Muscle layer of colon (tissue), 2 donors: ENCODE data around the gene CPLX1.
"Not testable (repeated sequence)": the region's sequence is repeated elsewhere in the genome, so short reads cannot be mapped to it uniquely, and the experiment has no call there.

Experiments used
- H3K27ac ChIP-seq: one replicate; pipeline ENCODE4 v1.7.0; 2013; ENCODE audit warnings: low read depth, mild to moderate bottlenecking, low read length, moderate library complexity
- H3K27me3 ChIP-seq, 2 donors: one replicate each; pipeline ENCODE4 v1.7.0; 2013; ENCODE audit warnings: low read length in 2 of 2, mild to moderate bottlenecking in 2 of 2; ENCODE audit not compliant: insufficient read depth in 2 of 2, control insufficient read depth in 1 of 2
- H3K36me3 ChIP-seq: one replicate; pipeline ENCODE4 v1.7.0; 2013; ENCODE audit warnings: mild to moderate bottlenecking, low read length; ENCODE audit not compliant: insufficient read depth
- H3K4me1 ChIP-seq: one replicate; pipeline ENCODE4 v1.7.0; 2013; ENCODE audit warnings: mild to moderate bottlenecking, low read length; ENCODE audit not compliant: insufficient read depth
- H3K4me3 ChIP-seq, 2 donors: one replicate each; pipeline ENCODE4 v1.7.0; 2013; ENCODE audit warnings: low read length in 2 of 2, low read depth in 1 of 2, mild to moderate bottlenecking in 1 of 2, moderate library complexity in 1 of 2
- H3K9ac ChIP-seq: one replicate; pipeline ENCODE4 v1.7.0; 2013; ENCODE audit warnings: low read length
- H3K9me3 ChIP-seq: one replicate; pipeline ENCODE4 v1.7.0; 2013; ENCODE audit warnings: mild to moderate bottlenecking, low read length
- donor health status: abdominal sarcoma.
- donor health status: Adenocarcinoma of cecum.

CPLX1 gene

GRCh38 chr4:814312-814850, 11.5 kb downstream of the CPLX1 start:
- peaks cover 17% of the 10 kb centered on the region for H3K4me1 ChIP-seq
- no peak overlapping the region for H3K27ac ChIP-seq
- H3K4me3 ChIP-seq: no peak overlapping the region
- H3K9me3 ChIP-seq: no peaks in the 10 kb centered on the region
- H3K27me3 ChIP-seq: peaks cover 0 to 12% of the 10 kb centered on the region in 2 donors
- H3K9ac ChIP-seq: no peak overlapping the region
- H3K36me3 ChIP-seq: no peaks in the 10 kb centered on the region

DNA sequence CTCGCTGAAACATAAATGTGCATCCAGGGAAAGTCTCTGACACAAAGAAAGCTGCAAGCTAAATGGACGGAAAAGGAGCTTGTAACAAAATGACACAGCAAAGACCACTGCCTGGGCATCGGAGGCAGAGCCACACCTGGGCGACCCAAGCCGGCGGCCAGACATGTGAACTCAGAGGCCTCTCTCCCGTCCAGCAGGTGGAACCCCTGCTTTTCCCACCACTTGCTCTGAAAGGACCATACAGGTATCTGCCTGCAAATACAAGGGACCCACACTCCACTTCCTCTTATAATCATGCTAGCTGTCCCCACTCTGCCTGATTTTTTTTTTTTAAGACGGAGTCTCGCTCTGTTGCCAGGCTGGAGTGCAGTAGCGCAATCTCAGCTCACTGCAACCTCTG, 12.0 kb downstream of the CPLX1 start:
- no peak overlapping the region for H3K4me3 ChIP-seq
- H3K9ac ChIP-seq: no peak overlapping the region
- peaks cover 17% of the 10 kb centered on the region for H3K4me1 ChIP-seq
- no peak overlapping the region for H3K27ac ChIP-seq
- H3K27me3 ChIP-seq: peaks cover 0 to 11% of the 10 kb centered on the region in 2 donors
- H3K9me3 ChIP-seq: no peaks in the 10 kb centered on the region
- no peaks in the 10 kb centered on the region for H3K36me3 ChIP-seq

DNA sequence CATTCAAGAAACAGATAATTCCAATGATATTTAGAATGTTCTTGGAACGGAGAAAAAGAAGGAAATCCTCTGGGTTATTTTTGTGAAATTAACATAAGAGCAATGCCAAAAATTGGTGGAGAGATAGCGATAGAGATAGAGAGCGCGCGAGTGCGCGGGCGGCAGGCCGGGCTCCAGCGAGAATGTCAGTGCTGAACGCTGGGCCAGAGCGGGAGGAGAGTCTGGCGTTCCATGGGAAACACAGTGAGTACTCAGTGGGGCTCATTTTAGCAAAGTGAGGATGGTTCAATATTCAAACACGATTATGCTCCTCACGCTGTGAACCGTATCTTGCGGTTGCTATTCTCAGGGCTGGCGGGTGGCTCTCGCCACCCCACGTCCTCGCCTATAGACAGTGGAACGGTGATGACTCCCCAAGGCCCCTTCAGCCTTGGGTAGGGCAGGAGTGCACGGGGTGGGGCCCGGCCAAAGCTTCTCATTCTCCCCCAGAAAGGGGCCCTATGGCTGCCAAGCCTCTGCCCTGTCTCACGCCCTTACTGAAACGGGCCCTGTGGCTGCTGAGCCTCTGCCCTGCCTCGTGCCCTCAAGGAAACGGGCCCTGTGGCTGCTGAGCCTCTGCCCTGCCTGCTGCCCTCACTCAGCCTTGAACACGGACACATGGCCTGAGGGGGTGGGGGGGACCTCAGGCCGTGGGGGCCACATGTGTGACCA, 16.9 kb downstream of the CPLX1 start:
- Histone ChIP-seq H3K27ac (no peak overlapping the region), H3K9ac (no peak overlapping the region), H3K27me3 (no peaks in the 10 kb centered on the region), H3K9me3 (no peaks in the 10 kb centered on the region), H3K4me1 (no peaks in the 10 kb centered on the region), H3K36me3 (no peaks in the 10 kb centered on the region), H3K4me3 (no peak overlapping the region)

DNA sequence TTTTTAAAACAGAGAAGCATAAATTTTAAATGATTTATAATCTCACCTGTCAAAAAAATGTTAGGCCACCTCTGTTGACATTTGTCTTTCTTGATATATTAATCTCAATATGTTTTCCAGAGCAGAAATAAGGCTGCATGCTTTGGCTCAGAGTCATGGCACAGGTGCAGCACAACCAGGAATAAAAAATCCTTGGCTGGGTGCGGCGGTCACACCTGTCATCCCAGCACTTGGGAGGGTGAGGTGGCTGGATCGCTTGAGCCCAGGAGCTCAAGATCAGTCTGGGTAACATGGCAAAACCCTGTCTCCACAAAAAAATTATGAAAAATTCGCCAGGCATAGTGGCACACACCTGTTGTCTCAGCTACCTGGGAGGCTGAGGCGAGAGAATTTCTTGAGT, 18.1 kb downstream of the CPLX1 start:
- no peaks in the 10 kb centered on the region for H3K27me3 ChIP-seq
- H3K9me3 ChIP-seq: no peaks in the 10 kb centered on the region
- no peaks in the 10 kb centered on the region for H3K36me3 ChIP-seq

DNA sequence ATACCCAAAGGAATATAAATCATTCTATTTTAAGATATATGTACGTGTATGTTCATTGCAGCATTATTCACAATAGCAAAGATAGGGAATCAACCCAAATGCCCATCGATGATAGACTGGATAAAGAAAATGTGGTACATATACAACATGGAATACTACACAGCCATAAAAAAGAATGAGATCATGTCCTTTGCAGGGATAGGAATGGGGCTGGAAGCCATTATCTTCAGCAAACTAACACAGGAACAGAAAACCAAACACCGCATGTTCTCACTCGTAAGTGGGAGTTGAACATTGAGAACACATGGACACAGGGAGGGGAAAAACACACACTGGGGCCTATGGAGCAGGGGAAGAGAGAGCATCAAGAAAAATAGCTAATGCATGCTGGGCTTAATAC, 18.9 kb downstream of the CPLX1 start:
- not testable (repeated sequence) for H3K27ac ChIP-seq, H3K4me1 ChIP-seq, H3K9ac ChIP-seq, H3K27me3 ChIP-seq, H3K4me3 ChIP-seq, H3K9me3 ChIP-seq, H3K36me3 ChIP-seq

More for the DNA sequence above, 18.1 kb downstream of the CPLX1 start:
- Histone ChIP-seq H3K4me3 (no peak overlapping the region), H3K27ac (no peak overlapping the region), H3K4me1 (no peaks in the 10 kb centered on the region), H3K9ac (no peak overlapping the region)

GRCh38 chr4:804804-805203, 21.1 kb downstream of the CPLX1 start:
- Histone ChIP-seq H3K9ac (no peak overlapping the region), H3K27me3 (no peaks in the 10 kb centered on the region), H3K4me3 (no peak overlapping the region), H3K9me3 (no peaks in the 10 kb centered on the region), H3K27ac (no peak overlapping the region), H3K4me1 (no peaks in the 10 kb centered on the region), H3K36me3 (no peaks in the 10 kb centered on the region)

- Histone ChIP-seq H3K27me3 (no peaks in the 10 kb centered on the region), H3K27ac (no peak overlapping the region), H3K9me3 (no peaks in the 10 kb centered on the region), H3K4me1 (no peaks in the 10 kb centered on the region), H3K4me3 (no peak overlapping the region), H3K36me3 (no peaks in the 10 kb centered on the region), H3K9ac (no peak overlapping the region)
These were observed 22.0 kb downstream of the CPLX1 start for GRCh38 chr4:803884-804283.

DNA sequence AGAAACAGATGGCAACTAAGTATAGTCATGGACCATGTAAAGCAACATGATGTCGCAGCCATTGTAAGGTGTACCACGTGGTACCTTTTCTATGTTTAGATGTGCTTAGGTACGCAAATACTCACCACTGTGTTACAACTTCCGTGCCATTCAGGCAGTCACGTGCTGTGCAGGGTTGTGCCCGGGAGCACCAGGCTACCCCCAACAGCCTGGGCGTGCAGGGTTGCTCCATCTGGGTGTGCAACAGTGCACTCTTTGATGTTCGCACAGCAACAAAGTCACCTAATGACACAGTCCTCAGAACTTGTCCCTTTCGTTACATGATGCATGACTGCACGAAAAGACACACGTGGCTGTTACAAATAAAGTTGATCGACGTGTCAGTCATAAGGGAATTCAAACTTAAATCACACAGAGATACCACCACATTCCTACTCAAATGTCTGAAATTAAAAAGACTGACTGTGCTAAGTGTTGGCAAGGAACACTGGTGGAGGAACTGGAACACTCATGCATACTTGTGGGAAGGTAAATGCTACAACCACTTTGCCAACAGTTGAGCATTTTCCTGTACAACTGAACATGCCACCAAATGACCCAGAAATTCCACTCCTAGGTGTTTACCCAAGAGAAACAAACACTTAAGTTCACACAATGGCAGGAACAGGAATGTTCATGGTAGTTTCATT, 24.3 kb downstream of the CPLX1 start:
- Histone ChIP-seq H3K27me3 (peaks cover 0 to 6% of the 10 kb centered on the region in 2 donors), H3K36me3 (no peaks in the 10 kb centered on the region), H3K27ac (no peak overlapping the region), H3K9me3 (no peaks in the 10 kb centered on the region), H3K4me3 (no peak overlapping the region), H3K4me1 (no peaks in the 10 kb centered on the region), H3K9ac (no peak overlapping the region)

DNA sequence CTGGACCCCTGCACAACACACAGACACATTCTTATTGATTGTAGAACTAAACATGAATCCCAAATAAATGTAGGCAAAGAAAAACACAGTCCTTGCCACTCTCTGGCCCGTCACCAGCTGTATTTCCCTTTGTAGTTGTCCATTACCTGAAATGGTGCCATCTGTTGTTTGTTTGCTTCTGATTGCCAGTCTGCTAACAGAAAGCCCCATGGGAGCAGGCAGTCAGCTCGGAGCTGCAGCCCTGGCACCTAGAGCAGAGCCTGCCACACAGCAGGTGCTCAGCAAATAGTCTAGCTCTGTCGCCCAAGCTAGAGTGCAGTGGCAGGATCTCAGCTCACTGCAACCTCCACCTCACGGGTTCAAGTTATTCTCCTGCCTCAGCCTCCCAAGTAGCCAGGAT, 28.9 kb downstream of the CPLX1 start:
- Histone ChIP-seq H3K4me3 (no peak overlapping the region), H3K27ac (no peak overlapping the region), H3K4me1 (no peaks in the 10 kb centered on the region), H3K27me3 (peaks cover 22 to 48% of the 10 kb centered on the region in 2 donors), H3K9me3 (no peaks in the 10 kb centered on the region), H3K36me3 (no peaks in the 10 kb centered on the region), H3K9ac (no peak overlapping the region)

DNA sequence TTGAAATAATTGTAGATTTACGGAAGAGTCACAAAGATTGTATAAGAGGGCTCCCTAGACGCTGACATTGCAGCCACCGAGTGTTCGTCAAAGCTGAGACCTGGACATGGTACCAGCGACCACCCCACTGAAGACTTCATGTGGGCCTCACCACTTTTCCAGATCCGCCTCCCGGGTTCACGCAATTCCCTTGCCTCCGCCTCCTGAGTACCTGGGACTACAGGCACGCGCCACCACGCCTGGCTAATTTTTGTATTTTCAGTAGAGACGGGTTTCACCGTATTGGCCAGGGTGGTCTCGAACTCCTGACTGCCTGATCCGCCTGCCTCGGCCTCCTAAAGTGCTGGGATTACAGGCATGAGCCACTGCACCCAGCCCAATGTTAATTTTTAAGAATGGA, 29.7 kb downstream of the CPLX1 start:
- Histone ChIP-seq H3K4me3 (no peak overlapping the region), H3K27me3 (peaks cover 22 to 57% of the 10 kb centered on the region in 2 donors), H3K4me1 (no peaks in the 10 kb centered on the region), H3K9me3 (no peaks in the 10 kb centered on the region), H3K36me3 (no peaks in the 10 kb centered on the region), H3K27ac (no peak overlapping the region), H3K9ac (no peak overlapping the region)

- Histone ChIP-seq H3K9ac (no peak overlapping the region), H3K4me1 (no peaks in the 10 kb centered on the region), H3K4me3 (no peak overlapping the region), H3K9me3 (no peaks in the 10 kb centered on the region), H3K36me3 (no peaks in the 10 kb centered on the region), H3K27ac (no peak overlapping the region), H3K27me3 (peaks cover 22 to 57% of the 10 kb centered on the region in 2 donors)
These were observed 30.2 kb downstream of the CPLX1 start for GRCh38 chr4:795726-796119.
